SK-N-SH treated with all-trans-retinoic acid at 6 μM for 48 hours (cell line): ENCODE results near the gene MT1B.

Source experiments
- ATAC-seq: fragments of 200-7000 bp; cut with Tn5 transposase; 3 replicates; pipeline ENCODE4 v1.9.1; 2020; ENCODE audit warnings: mild to moderate bottlenecking, moderate library complexity
- ARNTL ChIP-seq: fragments of 450-650 bp; formaldehyde crosslinking; IDR thresholded peaks from 2 replicates; pipeline ENCODE4 v1.5.0; 2020; ENCODE audit warnings: low read depth, mild to moderate bottlenecking, moderate library complexity, borderline replicate concordance
- BACH2 ChIP-seq: fragments of 250-450 bp; sonication (Bioruptor Pico); IDR thresholded peaks from 2 replicates; pipeline ENCODE4 v1.9.0; 2021; ENCODE audit warnings: mild to moderate bottlenecking, borderline replicate concordance
- CSDC2 ChIP-seq: fragments of 250-450 bp; sonication (Bioruptor Pico); IDR thresholded peaks from 2 replicates; pipeline ENCODE4 v1.5.0; 2020; ENCODE audit warnings: mild to moderate bottlenecking, moderate library complexity
- ESRRG ChIP-seq: fragments of 250-450 bp; sonication (Bioruptor Pico); IDR thresholded peaks from 2 replicates; pipeline ENCODE4 v1.6.1; 2021; ENCODE audit warnings: mild to moderate bottlenecking
- GLIS3 ChIP-seq: fragments of 250-450 bp; sonication (Bioruptor Pico); IDR thresholded peaks from 2 replicates; pipeline ENCODE4 v1.5.0; 2020; ENCODE audit warnings: mild to moderate bottlenecking, moderate library complexity
- ISL1 ChIP-seq: fragments of 250-450 bp; sonication (Bioruptor Pico); IDR thresholded peaks from 2 replicates; pipeline ENCODE4 v2.1.2; 2022; ENCODE audit warnings: mild to moderate bottlenecking, moderate library complexity
- OSR1 ChIP-seq: fragments of 250-450 bp; sonication (Bioruptor Pico); IDR thresholded peaks from 2 replicates; pipeline ENCODE4 v1.8.0; 2022; ENCODE audit warnings: moderate library complexity, mild to moderate bottlenecking, inconsistent platforms
- PPARA ChIP-seq: fragments of 250-450 bp; sonication (Bioruptor Pico); IDR thresholded peaks from 2 replicates; pipeline ENCODE4 v1.5.0; 2020; ENCODE audit warnings: mild to moderate bottlenecking, borderline replicate concordance
- RARB ChIP-seq: fragments of 250-450 bp; sonication (Bioruptor Pico); IDR thresholded peaks from 2 replicates; pipeline ENCODE4 v1.8.0; 2021; ENCODE audit warnings: mild to moderate bottlenecking, moderate library complexity
- SNAI2 ChIP-seq: fragments of 250-450 bp; sonication (Bioruptor Pico); IDR thresholded peaks from 2 replicates; pipeline ENCODE4 v1.5.0; 2020; ENCODE audit warnings: mild to moderate bottlenecking, moderate library complexity
- TCF4 ChIP-seq: fragments of 250-450 bp; sonication (Bioruptor Pico); IDR thresholded peaks from 2 replicates; pipeline ENCODE4 v1.8.0; 2021; ENCODE audit warnings: mild to moderate bottlenecking, moderate library complexity, borderline replicate concordance
- TOX ChIP-seq: fragments of 250-450 bp; sonication (Bioruptor Pico); IDR thresholded peaks from 2 replicates; pipeline ENCODE4 v1.8.0; 2021; ENCODE audit warnings: mild to moderate bottlenecking, moderate library complexity, borderline replicate concordance
- ZC3H10 ChIP-seq: fragments of 250-450 bp; sonication (Bioruptor Pico); IDR thresholded peaks from 2 replicates; pipeline ENCODE4 v1.5.1; 2021; ENCODE audit warnings: mild to moderate bottlenecking, moderate library complexity
- ZFP3 ChIP-seq: fragments of 250-450 bp; sonication (Bioruptor Pico); IDR thresholded peaks from 2 replicates; pipeline ENCODE4 v1.5.0; 2020; ENCODE audit warnings: mild to moderate bottlenecking, moderate library complexity
- ZFP30 ChIP-seq: fragments of 450-650 bp; formaldehyde crosslinking; IDR thresholded peaks from 2 replicates; pipeline ENCODE4 v1.5.0; 2022; ENCODE audit warnings: mild to moderate bottlenecking, moderate library complexity
- ZNF565 ChIP-seq: fragments of 450-650 bp; formaldehyde crosslinking; conservative IDR thresholded peaks from 2 replicates; pipeline ENCODE4 v1.5.0; 2020; ENCODE audit warnings: low read depth, mild to moderate bottlenecking, moderate library complexity
- ZNF70 ChIP-seq: fragments of 450-650 bp; formaldehyde crosslinking; IDR thresholded peaks from 2 replicates; pipeline ENCODE4 v1.5.0; 2020; ENCODE audit warnings: mild to moderate bottlenecking, moderate library complexity
- ZNF8 ChIP-seq: fragments of 450-650 bp; formaldehyde crosslinking; IDR thresholded peaks from 2 replicates; pipeline ENCODE4 v1.5.0; 2020; ENCODE audit warnings: mild to moderate bottlenecking, moderate library complexity
- TF ChIP-seq, protein P1 (sequence below): fragments of 250-450 bp; sonication (Bioruptor Pico); IDR thresholded peaks from 2 replicates; pipeline ENCODE4 v1.8.0; 2020; ENCODE audit warnings: mild to moderate bottlenecking, moderate library complexity, borderline replicate concordance
- TF ChIP-seq, protein P2 (sequence below): fragments of 250-450 bp; sonication (Bioruptor Pico); IDR thresholded peaks from 2 replicates; pipeline ENCODE4 v1.8.0; 2021; ENCODE audit warnings: low read depth, mild to moderate bottlenecking, moderate library complexity, borderline replicate concordance
- TF ChIP-seq, protein P3 (sequence below): fragments of 250-450 bp; sonication (Bioruptor Pico); IDR thresholded peaks from 2 replicates; pipeline ENCODE4 v1.5.1; 2020; ENCODE audit warnings: low read depth, mild to moderate bottlenecking, moderate library complexity
- TF ChIP-seq, protein P4 (sequence below): fragments of 250-450 bp; sonication (Bioruptor Pico); IDR thresholded peaks from 2 replicates; pipeline ENCODE4 v1.5.1; 2021; ENCODE audit warnings: mild to moderate bottlenecking, moderate library complexity

Gene MT1B

DNA sequence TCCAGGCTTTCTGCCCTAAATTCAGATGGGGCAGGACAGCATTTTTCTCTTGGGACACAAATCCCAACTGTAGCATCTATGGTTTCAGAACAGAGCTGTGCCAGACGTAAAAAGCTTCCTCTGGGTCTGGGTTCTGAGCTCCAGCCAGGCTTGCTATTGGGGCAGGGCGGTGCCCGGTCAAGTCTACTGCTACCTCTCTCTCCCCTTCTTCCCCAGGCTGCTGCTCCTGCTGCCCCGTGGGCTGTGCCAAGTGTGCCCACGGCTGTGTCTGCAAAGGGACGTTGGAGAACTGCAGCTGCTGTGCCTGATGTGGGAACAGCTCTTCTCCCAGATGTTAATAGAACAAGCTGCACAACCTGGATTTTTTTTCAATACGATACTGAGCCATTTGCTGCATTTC, 18.2 kb upstream of the MT1B start:
- TF ChIP-seq ZC3H10 (CRISPR knock-in tag) (no peak), RARB (no peak), ZNF70 (CRISPR knock-in tag) (no peak), ZFP3 (no peak), TOX (CRISPR knock-in tag) (no peak), TCF4 (CRISPR knock-in tag) (no peak), ARNTL (CRISPR knock-in tag) (no peak), ISL1 (no peak), ESRRG (CRISPR knock-in tag) (no peak), ZNF565 (CRISPR knock-in tag) (no peak), SNAI2 (no peak), GLIS3 (no peak), PPARA (no peak), ZNF8 (no peak), OSR1 (CRISPR knock-in tag) (no peak), ZFP30 (CRISPR knock-in tag) (no peak), BACH2 (CRISPR knock-in tag) (no peak)
- TF ChIP-seq, protein P1, sequence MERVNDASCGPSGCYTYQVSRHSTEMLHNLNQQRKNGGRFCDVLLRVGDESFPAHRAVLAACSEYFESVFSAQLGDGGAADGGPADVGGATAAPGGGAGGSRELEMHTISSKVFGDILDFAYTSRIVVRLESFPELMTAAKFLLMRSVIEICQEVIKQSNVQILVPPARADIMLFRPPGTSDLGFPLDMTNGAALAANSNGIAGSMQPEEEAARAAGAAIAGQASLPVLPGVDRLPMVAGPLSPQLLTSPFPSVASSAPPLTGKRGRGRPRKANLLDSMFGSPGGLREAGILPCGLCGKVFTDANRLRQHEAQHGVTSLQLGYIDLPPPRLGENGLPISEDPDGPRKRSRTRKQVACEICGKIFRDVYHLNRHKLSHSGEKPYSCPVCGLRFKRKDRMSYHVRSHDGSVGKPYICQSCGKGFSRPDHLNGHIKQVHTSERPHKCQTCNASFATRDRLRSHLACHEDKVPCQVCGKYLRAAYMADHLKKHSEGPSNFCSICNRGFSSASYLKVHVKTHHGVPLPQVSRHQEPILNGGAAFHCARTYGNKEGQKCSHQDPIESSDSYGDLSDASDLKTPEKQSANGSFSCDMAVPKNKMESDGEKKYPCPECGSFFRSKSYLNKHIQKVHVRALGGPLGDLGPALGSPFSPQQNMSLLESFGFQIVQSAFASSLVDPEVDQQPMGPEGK (CRISPR knock-in tag), result no peak
- TF ChIP-seq, protein P2, sequence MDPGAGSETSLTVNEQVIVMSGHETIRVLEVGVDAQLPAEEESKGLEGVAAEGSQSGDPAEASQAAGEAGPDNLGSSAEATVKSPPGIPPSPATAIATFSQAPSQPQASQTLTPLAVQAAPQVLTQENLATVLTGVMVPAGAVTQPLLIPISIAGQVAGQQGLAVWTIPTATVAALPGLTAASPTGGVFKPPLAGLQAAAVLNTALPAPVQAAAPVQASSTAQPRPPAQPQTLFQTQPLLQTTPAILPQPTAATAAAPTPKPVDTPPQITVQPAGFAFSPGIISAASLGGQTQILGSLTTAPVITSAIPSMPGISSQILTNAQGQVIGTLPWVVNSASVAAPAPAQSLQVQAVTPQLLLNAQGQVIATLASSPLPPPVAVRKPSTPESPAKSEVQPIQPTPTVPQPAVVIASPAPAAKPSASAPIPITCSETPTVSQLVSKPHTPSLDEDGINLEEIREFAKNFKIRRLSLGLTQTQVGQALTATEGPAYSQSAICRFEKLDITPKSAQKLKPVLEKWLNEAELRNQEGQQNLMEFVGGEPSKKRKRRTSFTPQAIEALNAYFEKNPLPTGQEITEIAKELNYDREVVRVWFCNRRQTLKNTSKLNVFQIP (CRISPR knock-in tag), result no peak
- no peak for ATAC-seq

DNA sequence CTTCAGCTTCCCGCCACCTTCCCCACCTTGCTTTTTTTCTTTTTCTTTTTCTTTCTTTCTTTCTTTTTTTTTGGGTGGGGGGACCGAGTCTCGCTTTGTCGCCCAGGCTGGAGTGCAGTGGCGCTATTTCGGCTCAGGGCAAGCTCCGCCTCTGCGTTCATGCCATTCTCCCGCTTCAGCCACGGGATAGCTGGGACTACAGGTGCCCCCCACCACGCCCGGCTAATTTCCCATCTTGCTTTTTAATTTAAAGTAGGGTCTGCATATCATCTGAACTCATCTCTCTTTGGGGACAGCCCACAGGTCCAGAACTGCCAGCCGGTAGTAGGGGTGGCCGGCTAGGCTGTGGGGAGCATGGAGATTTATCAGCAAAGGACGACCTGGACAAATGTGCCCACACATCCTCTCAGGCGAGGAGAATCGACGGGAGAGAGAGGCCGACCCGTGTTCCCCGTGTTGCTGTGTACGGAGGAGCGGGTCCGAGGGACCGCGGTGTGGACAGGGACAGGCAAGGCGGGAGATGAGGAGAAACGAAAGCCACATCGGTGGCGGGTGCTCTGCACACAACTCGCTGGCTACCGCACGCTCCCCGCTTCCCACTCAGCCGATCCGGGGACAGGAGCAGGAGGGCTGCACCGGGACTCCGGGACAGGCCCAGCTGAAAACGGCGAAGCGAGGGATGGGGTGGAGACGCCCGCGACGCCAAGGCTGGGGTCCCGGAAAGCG, 16.8 kb upstream of the MT1B start:
- TF ChIP-seq, protein P1 (CRISPR knock-in tag), result no peak
- peak; percentile 20 for ATAC-seq

DNA sequence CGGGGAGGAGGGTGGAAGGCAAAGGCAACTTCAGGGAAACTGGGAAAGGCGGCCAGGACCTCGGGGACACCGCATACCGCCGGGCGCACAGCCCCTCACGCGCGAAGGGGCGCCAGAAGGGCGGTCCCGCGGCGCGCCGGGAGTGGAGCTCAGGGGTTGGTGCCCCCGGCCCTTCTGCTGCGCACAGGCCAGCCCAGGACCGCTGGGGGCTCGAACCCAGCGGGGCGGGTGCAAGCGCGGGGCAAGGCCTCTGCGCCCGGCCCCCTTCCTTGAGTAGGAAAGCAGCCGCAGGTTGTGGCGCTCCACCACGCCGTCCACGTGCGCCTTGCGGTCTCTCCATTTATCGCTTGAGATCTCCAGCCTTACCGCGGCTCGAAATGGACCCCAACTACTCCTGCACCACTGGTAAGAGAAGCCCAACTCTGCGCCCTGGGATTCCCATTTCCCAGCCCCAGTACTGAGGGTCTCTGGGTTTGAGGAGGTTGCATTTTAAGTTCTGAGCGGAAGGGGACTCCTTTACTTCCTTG, 16.2 kb upstream of the MT1B start:
- no peak for ATAC-seq
- TF ChIP-seq PPARA (no peak), CSDC2 (CRISPR knock-in tag) (no peak), ZNF565 (CRISPR knock-in tag) (no peak), ZNF70 (CRISPR knock-in tag) (no peak), ARNTL (CRISPR knock-in tag) (no peak), ZNF8 (no peak), ZFP3 (no peak), TCF4 (CRISPR knock-in tag) (no peak), SNAI2 (no peak), TOX (CRISPR knock-in tag) (no peak), ESRRG (CRISPR knock-in tag) (no peak), OSR1 (CRISPR knock-in tag) (no peak), RARB (no peak), ZFP30 (CRISPR knock-in tag) (no peak)
- TF ChIP-seq, protein P3, sequence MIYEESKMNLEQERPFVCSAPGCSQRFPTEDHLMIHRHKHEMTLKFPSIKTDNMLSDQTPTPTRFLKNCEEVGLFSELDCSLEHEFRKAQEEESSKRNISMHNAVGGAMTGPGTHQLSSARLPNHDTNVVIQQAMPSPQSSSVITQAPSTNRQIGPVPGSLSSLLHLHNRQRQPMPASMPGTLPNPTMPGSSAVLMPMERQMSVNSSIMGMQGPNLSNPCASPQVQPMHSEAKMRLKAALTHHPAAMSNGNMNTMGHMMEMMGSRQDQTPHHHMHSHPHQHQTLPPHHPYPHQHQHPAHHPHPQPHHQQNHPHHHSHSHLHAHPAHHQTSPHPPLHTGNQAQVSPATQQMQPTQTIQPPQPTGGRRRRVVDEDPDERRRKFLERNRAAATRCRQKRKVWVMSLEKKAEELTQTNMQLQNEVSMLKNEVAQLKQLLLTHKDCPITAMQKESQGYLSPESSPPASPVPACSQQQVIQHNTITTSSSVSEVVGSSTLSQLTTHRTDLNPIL (CRISPR knock-in tag), result no peak
- TF ChIP-seq, protein P1 (CRISPR knock-in tag), result no peak
- TF ChIP-seq, protein P2 (CRISPR knock-in tag), result no peak
- TF ChIP-seq, protein P4, sequence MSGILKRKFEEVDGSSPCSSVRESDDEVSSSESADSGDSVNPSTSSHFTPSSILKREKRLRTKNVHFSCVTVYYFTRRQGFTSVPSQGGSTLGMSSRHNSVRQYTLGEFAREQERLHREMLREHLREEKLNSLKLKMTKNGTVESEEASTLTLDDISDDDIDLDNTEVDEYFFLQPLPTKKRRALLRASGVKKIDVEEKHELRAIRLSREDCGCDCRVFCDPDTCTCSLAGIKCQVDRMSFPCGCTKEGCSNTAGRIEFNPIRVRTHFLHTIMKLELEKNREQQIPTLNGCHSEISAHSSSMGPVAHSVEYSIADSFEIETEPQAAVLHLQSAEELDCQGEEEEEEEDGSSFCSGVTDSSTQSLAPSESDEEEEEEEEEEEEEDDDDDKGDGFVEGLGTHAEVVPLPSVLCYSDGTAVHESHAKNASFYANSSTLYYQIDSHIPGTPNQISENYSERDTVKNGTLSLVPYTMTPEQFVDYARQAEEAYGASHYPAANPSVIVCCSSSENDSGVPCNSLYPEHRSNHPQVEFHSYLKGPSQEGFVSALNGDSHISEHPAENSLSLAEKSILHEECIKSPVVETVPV (CRISPR knock-in tag), result no peak
